Sigmoid colon (tissue), 3 donors: ENCODE measurements around the gene GAB4.
"Not testable (repeated sequence)": the region's sequence is repeated elsewhere in the genome, so short reads cannot be mapped to it uniquely, and the experiment has no call there.

ENCODE experiments used
- CTCF ChIP-seq, 4 experiments: fragments of 450-650 bp in 3 of 4; fragments of 200-600 bp in 1 of 4; IDR thresholded peaks; one replicate each; pipeline ENCODE4 v1.5.1; 2016 to 2019; ENCODE audit warnings: antibody characterized with exemption in 4 of 4, mild to moderate bottlenecking in 3 of 4, moderate library complexity in 2 of 4
- POLR2A ChIP-seq, 2 donors: fragments of 450-650 bp; IDR thresholded peaks; one replicate each; pipeline ENCODE4 v1.6.1; 2016; ENCODE audit warnings: antibody characterized with exemption in 2 of 2, mild to moderate bottlenecking in 2 of 2, moderate library complexity in 2 of 2

- TF ChIP-seq POLR2A, CTCF (IDR thresholded peaks at IDR 0.05): not testable (repeated sequence)
Measured at GRCh38 chr22:17034532-17034931, 26.5 kb upstream of the GAB4 start.
